GM18507 (cell line): ENCODE measurements around the gene ETV4.

Source experiments
- DNase-seq: peaks from one replicate; pipeline ENCODE4 v3.0.0; 2011; ENCODE audit warnings: low read depth; ENCODE audit not compliant: insufficient read length; ENCODE audit errors: extremely low spot score
- FAIRE-seq: peaks from 2 replicates; lab custom pipeline; 2011; peaks lifted over from hg19 to GRCh38; lab: Jason Lieb, UNC

ETV4 gene

GRCh38 chr17:43574348-43574747 is 28.2 kb upstream of the ETV4 start:
- FAIRE-seq (no peak), DNase-seq (no peak)

GRCh38 chr17:43573579-43574321 is 27.6 kb upstream of the ETV4 start:
- DNase-seq: no peak
- no peak for FAIRE-seq

GRCh38 chr17:43572368-43572980 is 26.3 kb upstream of the ETV4 start:
- DNase-seq: no peak
- no peak for FAIRE-seq

- FAIRE-seq (no peak), DNase-seq (no peak)
Measured at GRCh38 chr17:43570518-43570928, 24.4 kb upstream of the ETV4 start.

- FAIRE-seq: no peak
- DNase-seq: no peak
Measured at GRCh38 chr17:43568506-43569082, 22.5 kb upstream of the ETV4 start.

GRCh38 chr17:43563600-43564594 is 17.8 kb upstream of the ETV4 start:
- FAIRE-seq: no peak
- DNase-seq: no peak

- DNase-seq: no peak
- no peak for FAIRE-seq
Measured at GRCh38 chr17:43562679-43563599, 16.8 kb upstream of the ETV4 start.

GRCh38 chr17:43560461-43561427 is 14.6 kb upstream of the ETV4 start:
- FAIRE-seq: no peak

GRCh38 chr17:43559161-43559816 is 13.1 kb upstream of the ETV4 start:
- DNase-seq: no peak
- FAIRE-seq: no peak

More at GRCh38 chr17:43560461-43561427, 14.6 kb upstream of the ETV4 start:
- DNase-seq: no peak

- FAIRE-seq (no peak), DNase-seq (no peak)
Measured at GRCh38 chr17:43558805-43559160, 12.6 kb upstream of the ETV4 start.

GRCh38 chr17:43556292-43556691 is 10.2 kb upstream of the ETV4 start:
- no peak for FAIRE-seq
- DNase-seq: no peak

GRCh38 chr17:43554857-43555256 is 8.7 kb upstream of the ETV4 start:
- DNase-seq (no peak), FAIRE-seq (no peak)

- FAIRE-seq: no peak
- DNase-seq: no peak
Measured at GRCh38 chr17:43553573-43553972, 7.4 kb upstream of the ETV4 start.

GRCh38 chr17:43552229-43552837 is 6.2 kb upstream of the ETV4 start:
- FAIRE-seq (no peak), DNase-seq (no peak)

- no peak for DNase-seq
- FAIRE-seq: no peak
Measured at GRCh38 chr17:43550754-43551153, 4.6 kb upstream of the ETV4 start.

- no peak for FAIRE-seq
Measured at GRCh38 chr17:43549496-43549895, 3.4 kb upstream of the ETV4 start.

More at GRCh38 chr17:43549496-43549895, 3.4 kb upstream of the ETV4 start:
- DNase-seq: no peak
